Peyer's patch (tissue), 4 donors: Measurements from ENCODE around the gene L3MBTL4.

ENCODE experiments used
- POLR2A ChIP-seq, 2 donors: fragments of 450-650 bp; IDR thresholded peaks; one replicate each; pipeline ENCODE4 v1.5.1; 2017; ENCODE audit warnings: antibody characterized with exemption in 2 of 2, mild to moderate bottlenecking in 2 of 2, moderate library complexity in 2 of 2
- TF ChIP-seq, protein P1 (sequence below), 6 experiments: fragments of 450-650 bp in 4 of 6; fragments of 200-600 bp in 2 of 6; sonication (generic) in 1 of 6; IDR thresholded peaks; one replicate each; pipeline ENCODE4 v1.5.1; 2017 to 2019; ENCODE audit warnings: antibody characterized with exemption in 6 of 6, mild to moderate bottlenecking in 3 of 6, moderate library complexity in 1 of 6

DNA sequence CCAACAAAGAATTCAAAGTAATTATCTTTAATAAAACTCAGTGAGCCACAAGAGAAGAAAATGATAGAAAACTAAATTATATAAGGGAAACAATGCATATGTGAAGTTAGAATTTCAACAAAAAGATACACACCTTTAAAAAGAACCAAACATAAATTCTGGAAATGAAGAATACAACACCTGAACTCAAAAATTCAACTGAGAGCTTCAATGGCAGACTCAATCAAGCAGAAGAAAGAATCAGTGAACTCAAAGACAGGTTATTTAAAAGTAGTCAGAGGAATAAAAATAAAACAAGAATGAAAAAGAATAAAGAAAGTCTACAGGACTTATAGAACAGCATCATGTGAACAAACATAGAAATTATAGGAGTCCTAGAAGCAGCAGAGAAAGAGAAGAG is 73.4 kb downstream of the L3MBTL4 start:
- TF ChIP-seq, protein P1, sequence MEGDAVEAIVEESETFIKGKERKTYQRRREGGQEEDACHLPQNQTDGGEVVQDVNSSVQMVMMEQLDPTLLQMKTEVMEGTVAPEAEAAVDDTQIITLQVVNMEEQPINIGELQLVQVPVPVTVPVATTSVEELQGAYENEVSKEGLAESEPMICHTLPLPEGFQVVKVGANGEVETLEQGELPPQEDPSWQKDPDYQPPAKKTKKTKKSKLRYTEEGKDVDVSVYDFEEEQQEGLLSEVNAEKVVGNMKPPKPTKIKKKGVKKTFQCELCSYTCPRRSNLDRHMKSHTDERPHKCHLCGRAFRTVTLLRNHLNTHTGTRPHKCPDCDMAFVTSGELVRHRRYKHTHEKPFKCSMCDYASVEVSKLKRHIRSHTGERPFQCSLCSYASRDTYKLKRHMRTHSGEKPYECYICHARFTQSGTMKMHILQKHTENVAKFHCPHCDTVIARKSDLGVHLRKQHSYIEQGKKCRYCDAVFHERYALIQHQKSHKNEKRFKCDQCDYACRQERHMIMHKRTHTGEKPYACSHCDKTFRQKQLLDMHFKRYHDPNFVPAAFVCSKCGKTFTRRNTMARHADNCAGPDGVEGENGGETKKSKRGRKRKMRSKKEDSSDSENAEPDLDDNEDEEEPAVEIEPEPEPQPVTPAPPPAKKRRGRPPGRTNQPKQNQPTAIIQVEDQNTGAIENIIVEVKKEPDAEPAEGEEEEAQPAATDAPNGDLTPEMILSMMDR (IDR thresholded peaks at IDR 0.05), result no peak
- TF ChIP-seq POLR2A (IDR thresholded peaks at IDR 0.05), result no peak
